Endothelial cell of umbilical vein (primary cell): Measurements from ENCODE around the gene LRRC37A3. TPM values are rescaled to one million over a fixed set of nuclear protein-coding genes. Genes with fewer than 3 reads are reported as not detected.
"Not testable (repeated sequence)": the region's sequence is repeated elsewhere in the genome, so short reads cannot be mapped to it uniquely, and the experiment has no call there.

Experiments
- BruUV-seq: library from RNA; stranded (reverse); fragments of 400-500 nt; replicated peaks from 2 replicates; lab custom pipeline; 2021; lab: Mats Ljungman, UMichigan
- CTCF ChIA-PET: fragments of 300-600, 350-600 bp; sonication (Branson Sonifier 250); formaldehyde crosslinking; loops from one replicate; lab custom pipeline; 2021; ENCODE audit warnings: antibody characterized with exemption, inconsistent platforms; lab: Charles Lee
- POLR2A ChIA-PET: fragments of 300-600, 350-600 bp; sonication (Branson Sonifier 250); formaldehyde crosslinking; loops from one replicate; lab custom pipeline; 2021; ENCODE audit warnings: antibody characterized with exemption, inconsistent platforms; lab: Charles Lee
- DNase-seq: peaks from one replicate; pipeline ENCODE4 v3.0.0-alpha.2; 2011; ENCODE audit warnings: low read depth, low spot score
- FAIRE-seq: peaks from 2 replicates; lab custom pipeline; 2011; peaks lifted over from hg19 to GRCh38; lab: Jason Lieb, UNC
- H2AFZ ChIP-seq: 2 replicates; pipeline ENCODE4 v1.6.0; 2012; ENCODE audit warnings: low read depth, low read length, control low read depth, inconsistent platforms
- H3K27ac ChIP-seq: 2 replicates; pipeline ENCODE4 v1.5.1; 2011; ENCODE audit warnings: low read depth, mild to moderate bottlenecking, control low read depth, low read length, moderate library complexity; ENCODE audit not compliant: insufficient read depth
- H3K27me3 ChIP-seq, 2 experiments: 2 replicates each; pipeline versions ENCODE4 v1.6.0 to v1.6.1; 2011; ENCODE audit warnings: low read length in 2 of 2, mixed read lengths in 1 of 2; ENCODE audit not compliant: control insufficient read depth in 2 of 2, insufficient read depth in 2 of 2
- H3K36me3 ChIP-seq, 2 experiments: 2 replicates in 1 of 2; 3 replicates in 1 of 2; pipeline ENCODE4 v1.5.1; 2011; ENCODE audit warnings: low read length in 2 of 2, mild to moderate bottlenecking in 1 of 2, moderate library complexity in 1 of 2; ENCODE audit not compliant: control insufficient read depth in 2 of 2, insufficient read depth in 2 of 2; ENCODE audit errors: extremely low read depth in 1 of 2
- H3K4me1 ChIP-seq: 3 replicates; pipeline ENCODE4 v1.5.1; 2011; ENCODE audit warnings: mild to moderate bottlenecking, low read length; ENCODE audit not compliant: control insufficient read depth, insufficient read depth; ENCODE audit errors: extremely low read depth
- H3K4me2 ChIP-seq: 2 replicates; pipeline ENCODE4 v1.6.1; 2011; ENCODE audit warnings: low read length, control low read depth, mixed read lengths; ENCODE audit not compliant: insufficient read depth
- H3K4me3 ChIP-seq, 3 experiments: fragments of 200-600 bp in 1 of 3; sonication (generic), shearing (Covaris generic) in 1 of 3; replicated peaks in 1 of 3; 2 replicates each; pipeline ENCODE4 v1.5.1; 2011 to 2016; ENCODE audit warnings: control low read depth in 3 of 3, low read length in 3 of 3, mild to moderate bottlenecking in 2 of 3, inconsistent platforms in 1 of 3, low read depth in 1 of 3, moderate library complexity in 1 of 3; ENCODE audit not compliant: insufficient read depth in 1 of 3
- H3K79me2 ChIP-seq: 2 replicates; pipeline ENCODE4 v1.6.0; 2012; ENCODE audit warnings: low read length, inconsistent platforms; ENCODE audit not compliant: control insufficient read depth, insufficient read depth
- H3K9ac ChIP-seq: replicated peaks from 2 replicates; pipeline ENCODE3; 2011; ENCODE audit warnings: low read length, control low read depth; ENCODE audit not compliant: insufficient read depth; ENCODE audit errors: extremely low read depth
- H3K9me1 ChIP-seq: replicated peaks from 3 replicates; pipeline ENCODE4 v1.6.0; 2011; ENCODE audit warnings: mild to moderate bottlenecking, low read length; ENCODE audit not compliant: control insufficient read depth, insufficient read depth; ENCODE audit errors: extremely low read depth
- H3K9me3 ChIP-seq: replicated peaks from 2 replicates; pipeline ENCODE4 v1.5.1; 2012; ENCODE audit warnings: low read length, inconsistent platforms; ENCODE audit not compliant: control insufficient read depth, insufficient read depth
- H4K20me1 ChIP-seq: replicated peaks from 2 replicates; pipeline ENCODE3; 2011; ENCODE audit warnings: mild to moderate bottlenecking, low read length; ENCODE audit not compliant: control insufficient read depth, insufficient read depth; ENCODE audit errors: extremely low read depth
- dilution Hi-C: fragments of 300-500 bp; cut with MboI; formaldehyde crosslinking; loops from one replicate; pipeline ENCODE4 v1.15.0; 2019; ENCODE audit warnings: low sequenced_read_pairs; ENCODE audit not compliant: extremely low pct_ligation_motif_present
- intact Hi-C: fragments of 100-400 bp; cut with micrococcal nuclease; formaldehyde crosslinking; loops from one replicate; pipeline ENCODE4 v1.10.0; 2022
- polyA plus RNA-seq, 4 experiments: library from polyadenylated mRNA; depleted of rRNA in 3 of 4; stranded (reverse) in 3 of 4; unstranded in 1 of 4; fragments of >200 nt; gene quantifications; 2 replicates each; pipeline versions ENCODE4 v1.2.1 to v1.2.3, GENCODE V29; 2011 to 2012; ENCODE audit warnings: missing spikeins in 1 of 4
- total RNA-seq: library from RNA; stranded (reverse); gene quantifications from 2 replicates; pipeline ENCODE4 v1.2.3, GENCODE V29; 2021

Gene LRRC37A3
- total and polyA plus RNA-seq, 2 donors (not counting 3 experiments of a cell fraction or from before 2014, with no cell fraction given) = 7.1 to 8.6 TPM

GRCh38 chr17:64915244-64915643 lies 4.0 kb downstream of the LRRC37A3 start:
- BruUV-seq, H4K20me1 ChIP-seq, FAIRE-seq, POLR2A ChIA-PET, DNase-seq, H3K4me2 ChIP-seq, H3K9me3 ChIP-seq, H3K79me2 ChIP-seq, dilution Hi-C loops, H3K27ac ChIP-seq, intact Hi-C loops, H3K9ac ChIP-seq, H3K9me1 ChIP-seq, H3K4me3 ChIP-seq, CTCF ChIA-PET, H3K4me1 ChIP-seq, H3K27me3 ChIP-seq, H2AFZ ChIP-seq, H3K36me3 ChIP-seq: not testable (repeated sequence)

GRCh38 chr17:64910191-64910514 lies 9.1 kb downstream of the LRRC37A3 start:
- H3K27me3 ChIP-seq, H3K79me2 ChIP-seq, POLR2A ChIA-PET, H2AFZ ChIP-seq, intact Hi-C loops, H3K9me3 ChIP-seq, dilution Hi-C loops, H3K4me2 ChIP-seq, H4K20me1 ChIP-seq, BruUV-seq, DNase-seq, H3K4me3 ChIP-seq, CTCF ChIA-PET, H3K36me3 ChIP-seq, H3K9ac ChIP-seq, H3K4me1 ChIP-seq, H3K9me1 ChIP-seq, H3K27ac ChIP-seq, FAIRE-seq: not testable (repeated sequence)

- intact Hi-C loops, BruUV-seq, H3K9me1 ChIP-seq, H3K4me3 ChIP-seq, FAIRE-seq, H3K4me2 ChIP-seq, H3K9ac ChIP-seq, POLR2A ChIA-PET, DNase-seq, H3K36me3 ChIP-seq, H3K27ac ChIP-seq, dilution Hi-C loops, H4K20me1 ChIP-seq, H3K9me3 ChIP-seq, H3K27me3 ChIP-seq, H3K4me1 ChIP-seq, CTCF ChIA-PET, H3K79me2 ChIP-seq, H2AFZ ChIP-seq: not testable (repeated sequence)
Observed at GRCh38 chr17:64909511-64910190, 9.6 kb downstream of the LRRC37A3 start.

GRCh38 chr17:64904069-64904468 lies 15.2 kb downstream of the LRRC37A3 start:
- H3K4me1 ChIP-seq, FAIRE-seq, H4K20me1 ChIP-seq, dilution Hi-C loops, H3K27ac ChIP-seq, H3K4me2 ChIP-seq, POLR2A ChIA-PET, H3K4me3 ChIP-seq, H2AFZ ChIP-seq, H3K9ac ChIP-seq, H3K79me2 ChIP-seq, H3K27me3 ChIP-seq, H3K36me3 ChIP-seq, H3K9me1 ChIP-seq, intact Hi-C loops, CTCF ChIA-PET, H3K9me3 ChIP-seq, DNase-seq, BruUV-seq: not testable (repeated sequence)
